Body of pancreas (tissue), 4 donors: ENCODE data around the gene ADAMTSL3. TPM values are rescaled to one million over a fixed set of nuclear protein-coding genes. Genes with fewer than 3 reads are reported as not detected.

Experiments
- ATAC-seq: fragments of 150-250 bp; one replicate; pipeline ENCODE4 v1.9.1; 2016
- DNase-seq, 4 donors: peaks; one replicate each; pipeline ENCODE4 v3.0.0-alpha.2; 2019
- H3K27ac ChIP-seq, 4 donors: fragments of 200-600 bp; sonication (generic); 1 replicate in 3 of 4; 2 replicates in 1 of 4; pipeline versions ENCODE4 v1.5.1 to v1.6.1; 2016 to 2019; ENCODE audit warnings: mild to moderate bottlenecking in 1 of 4, mixed read lengths in 1 of 4, moderate library complexity in 1 of 4
- H3K27me3 ChIP-seq, 2 donors: fragments of 200-600 bp; sonication (generic); one replicate each; pipeline ENCODE4 v1.6.0; 2016; ENCODE audit warnings: mild to moderate bottlenecking in 1 of 2
- H3K36me3 ChIP-seq, 2 donors: fragments of 200-600 bp; sonication (generic); replicated peaks in 1 of 2; 2 replicates each; pipeline ENCODE4 v1.5.1; 2016; ENCODE audit warnings: low read depth in 2 of 2; ENCODE audit not compliant: insufficient read depth in 1 of 2
- H3K4me1 ChIP-seq: fragments of 200-600 bp; sonication (generic); one replicate; pipeline ENCODE4 v1.6.0; 2016
- H3K4me3 ChIP-seq, 2 donors: fragments of 200-600 bp; sonication (generic); 1 replicate in 1 of 2; 2 replicates in 1 of 2; pipeline ENCODE4 v1.5.1; 2016 to 2019
- H3K9me3 ChIP-seq, 3 donors: fragments of 200-600 bp; sonication (generic); 1 replicate in 2 of 3; 2 replicates in 1 of 3; pipeline ENCODE4 v1.5.1; 2016
- POLR2A ChIP-seq, 3 donors: fragments of 450-650 bp; IDR thresholded peaks; one replicate each; pipeline ENCODE4 v1.6.1; 2016; ENCODE audit warnings: antibody characterized with exemption in 3 of 3, mild to moderate bottlenecking in 2 of 3
- WGBS, 2 donors: methylation state at CpG; one replicate each; pipeline ENCODE4 v1.1.5; 2017; 5-methylcytosine and 5-hydroxymethylcytosine counted together
- intact Hi-C: fragments of 100-400 bp; cut with DNase I; formaldehyde crosslinking; loops from one replicate; pipeline ENCODE4 v1.15.1; 2023
- total RNA-seq, 2 donors: library from RNA; depleted of rRNA; stranded (reverse); fragments of >200 nt; gene quantifications; one replicate each; pipeline ENCODE4 v1.1.0, GENCODE V29; 2016
- TF ChIP-seq, protein P1 (sequence below), 7 experiments: fragments of 450-650 bp in 4 of 7; fragments of 200-600 bp in 3 of 7; sonication (generic) in 3 of 7; IDR thresholded peaks; one replicate each; pipeline ENCODE4 v1.5.1; 2016 to 2019; ENCODE audit warnings: antibody characterized with exemption in 7 of 7

The ADAMTSL3 gene
- total RNA-seq, 2 donors from 2014 or later, result 7.8 to 10.2 TPM

DNA sequence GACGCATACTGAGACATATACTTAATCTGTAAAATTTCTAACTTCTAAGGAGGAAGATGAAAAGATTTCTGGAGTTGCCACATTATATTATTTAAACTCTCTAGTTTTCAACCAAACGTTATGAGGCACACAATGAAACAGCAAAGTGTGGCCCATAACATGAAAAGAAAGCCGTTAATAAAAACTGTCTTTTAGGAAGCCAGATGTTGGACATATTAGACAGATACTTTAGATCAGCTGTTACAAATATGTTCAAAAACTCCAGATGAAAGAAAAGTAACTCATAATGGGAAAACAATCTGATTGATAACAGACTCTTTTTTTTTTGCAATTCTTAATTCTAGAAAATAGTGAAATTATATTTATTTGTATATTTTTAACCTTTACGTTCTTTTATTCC lies 34.3 kb downstream of the ADAMTSL3 start:
- Histone ChIP-seq H3K27me3 (no peaks in the 10 kb centered on the region), H3K36me3 (no peaks in the 10 kb centered on the region), H3K4me1 (no peaks in the 10 kb centered on the region), H3K9me3 (no peaks in the 10 kb centered on the region), H3K27ac (no peak overlapping the region), H3K4me3 (no peak overlapping the region)
- TF ChIP-seq, protein P1, sequence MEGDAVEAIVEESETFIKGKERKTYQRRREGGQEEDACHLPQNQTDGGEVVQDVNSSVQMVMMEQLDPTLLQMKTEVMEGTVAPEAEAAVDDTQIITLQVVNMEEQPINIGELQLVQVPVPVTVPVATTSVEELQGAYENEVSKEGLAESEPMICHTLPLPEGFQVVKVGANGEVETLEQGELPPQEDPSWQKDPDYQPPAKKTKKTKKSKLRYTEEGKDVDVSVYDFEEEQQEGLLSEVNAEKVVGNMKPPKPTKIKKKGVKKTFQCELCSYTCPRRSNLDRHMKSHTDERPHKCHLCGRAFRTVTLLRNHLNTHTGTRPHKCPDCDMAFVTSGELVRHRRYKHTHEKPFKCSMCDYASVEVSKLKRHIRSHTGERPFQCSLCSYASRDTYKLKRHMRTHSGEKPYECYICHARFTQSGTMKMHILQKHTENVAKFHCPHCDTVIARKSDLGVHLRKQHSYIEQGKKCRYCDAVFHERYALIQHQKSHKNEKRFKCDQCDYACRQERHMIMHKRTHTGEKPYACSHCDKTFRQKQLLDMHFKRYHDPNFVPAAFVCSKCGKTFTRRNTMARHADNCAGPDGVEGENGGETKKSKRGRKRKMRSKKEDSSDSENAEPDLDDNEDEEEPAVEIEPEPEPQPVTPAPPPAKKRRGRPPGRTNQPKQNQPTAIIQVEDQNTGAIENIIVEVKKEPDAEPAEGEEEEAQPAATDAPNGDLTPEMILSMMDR (IDR thresholded peaks at IDR 0.05), result no peak
- no peak for TF ChIP-seq POLR2A (IDR thresholded peaks at IDR 0.05)
- 87 to 92% methylated on average over 4 of the region's 4 CpGs for WGBS, 2 donors
- ATAC-seq (no peak), DNase-seq (no peak)
- intact Hi-C loops, result no loop called here

- no peak for DNase-seq
- ATAC-seq, result no peak
- Histone ChIP-seq H3K27me3 (no peaks in the 10 kb centered on the region), H3K9me3 (no peaks in the 10 kb centered on the region), H3K27ac (no peak overlapping the region), H3K4me3 (no peak overlapping the region), H3K36me3 (no peaks in the 10 kb centered on the region), H3K4me1 (no peaks in the 10 kb centered on the region)
- intact Hi-C loops, result no loop called here
- WGBS, 2 donors, result 80 to 84% methylated on average over 4 of the region's 4 CpGs
- TF ChIP-seq, protein P1 (IDR thresholded peaks at IDR 0.05), result no peak
- no peak for TF ChIP-seq POLR2A (IDR thresholded peaks at IDR 0.05)
Observed at GRCh38 chr15:83690676-83691075, 36.8 kb downstream of the ADAMTSL3 start.

- no peak for DNase-seq
- no peak overlapping the region for H3K4me3 ChIP-seq
- H3K4me1 ChIP-seq, result no peaks in the 10 kb centered on the region
- WGBS, 2 donors, result 61 to 67% methylated on average over 9 to 10 of the region's 10 CpGs
- no peak for ATAC-seq
- intact Hi-C loops, result no loop called here
- H3K36me3 ChIP-seq, result no peaks in the 10 kb centered on the region
- TF ChIP-seq, protein P1 (IDR thresholded peaks at IDR 0.05), result no peak
- no peak for TF ChIP-seq POLR2A (IDR thresholded peaks at IDR 0.05)
- no peaks in the 10 kb centered on the region for H3K27me3 ChIP-seq
- H3K9me3 ChIP-seq, result no peaks in the 10 kb centered on the region
- no peak overlapping the region for H3K27ac ChIP-seq
Observed at GRCh38 chr15:83692746-83693581, 39.0 kb downstream of the ADAMTSL3 start.

DNA sequence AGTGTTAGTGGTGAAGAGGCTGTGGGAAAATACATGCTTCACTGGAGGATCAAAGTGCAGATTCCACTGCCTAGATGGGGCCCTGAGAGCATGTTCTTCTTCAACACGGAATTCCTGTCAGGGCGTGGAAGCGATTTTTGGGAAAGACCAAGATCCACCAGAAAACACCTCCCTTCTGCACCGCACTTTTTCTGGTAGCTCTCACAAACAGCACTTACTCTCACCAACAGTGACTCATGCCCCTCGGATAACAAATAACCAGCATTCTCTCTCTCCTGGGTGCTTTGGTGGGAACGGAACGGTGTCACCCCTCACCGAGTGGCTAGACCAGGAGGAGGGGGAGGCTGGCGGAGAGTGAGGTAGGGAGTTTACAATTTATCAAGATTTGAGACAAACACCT lies 40.1 kb downstream of the ADAMTSL3 start:
- H3K27me3 ChIP-seq, result no peaks in the 10 kb centered on the region
- ATAC-seq, result no peak
- H3K4me1 ChIP-seq, result no peaks in the 10 kb centered on the region
- intact Hi-C loops, result no loop called here
- DNase-seq, result no peak
- no peak overlapping the region for H3K4me3 ChIP-seq
- H3K9me3 ChIP-seq, result no peaks in the 10 kb centered on the region
- no peak overlapping the region for H3K27ac ChIP-seq
- 56 to 71% methylated on average over 9 of the region's 9 CpGs for WGBS, 2 donors
- no peak for TF ChIP-seq POLR2A (IDR thresholded peaks at IDR 0.05)
- TF ChIP-seq, protein P1 (IDR thresholded peaks at IDR 0.05), result no peak
- H3K36me3 ChIP-seq, result no peaks in the 10 kb centered on the region

DNA sequence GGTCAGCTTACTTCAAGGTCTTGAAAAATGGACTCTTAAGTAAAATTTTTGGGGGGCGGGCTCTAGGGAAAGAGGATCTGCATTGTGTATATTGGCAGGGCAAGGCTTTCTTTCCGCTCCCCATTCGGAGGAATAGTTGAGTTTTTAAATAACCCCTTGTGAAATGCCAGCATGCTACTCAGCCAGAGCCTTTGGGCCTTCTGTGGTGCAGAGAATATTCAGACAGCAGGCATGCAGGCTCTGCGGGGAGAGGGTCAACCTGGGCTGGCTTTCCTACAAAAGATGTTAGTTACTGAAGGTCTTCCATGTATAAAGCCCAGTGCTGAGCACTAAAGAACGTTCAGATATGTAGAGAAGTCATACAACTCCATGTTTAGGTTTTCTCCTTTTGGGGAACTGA lies 40.6 kb downstream of the ADAMTSL3 start:
- no peak overlapping the region for H3K27ac ChIP-seq
- WGBS, 2 donors, result 66 to 76% methylated on average over 5 of the region's 5 CpGs
- ATAC-seq, result no peak

More for the DNA sequence above, 40.6 kb downstream of the ADAMTSL3 start:
- intact Hi-C loops, result no loop called here
- H3K4me1 ChIP-seq, result no peaks in the 10 kb centered on the region
- no peak for DNase-seq
- TF ChIP-seq, protein P1 (IDR thresholded peaks at IDR 0.05), result no peak
- no peak for TF ChIP-seq POLR2A (IDR thresholded peaks at IDR 0.05)
- H3K27me3 ChIP-seq, result no peaks in the 10 kb centered on the region
- H3K36me3 ChIP-seq, result no peaks in the 10 kb centered on the region
- no peaks in the 10 kb centered on the region for H3K9me3 ChIP-seq
- H3K4me3 ChIP-seq, result no peak overlapping the region
